ENCODE data around the gene FNDC8.
"Not testable (repeated sequence)": the region's sequence is repeated elsewhere in the genome, so short reads cannot be mapped to it uniquely, and the experiment has no call there.

DNA sequence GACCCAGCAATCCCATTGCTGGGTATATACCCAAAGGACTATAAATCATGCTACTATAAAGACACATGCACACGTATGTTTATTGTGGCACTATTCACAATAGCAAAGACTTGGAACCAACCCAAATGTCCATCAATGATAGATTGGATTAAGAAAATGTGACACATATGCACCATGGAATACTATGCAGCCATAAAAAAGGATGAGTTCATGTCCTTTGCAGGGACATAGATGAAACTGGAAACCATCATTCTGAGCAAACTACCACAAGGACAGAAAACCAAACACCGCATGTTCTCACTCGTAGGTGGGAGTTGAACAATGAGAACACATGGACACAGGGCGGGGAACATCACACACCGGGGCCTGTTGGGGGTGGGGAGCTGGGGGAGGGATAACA lies 58.0 kb downstream of the FNDC8 start:
- TF ChIP-seq, protein P1, sequence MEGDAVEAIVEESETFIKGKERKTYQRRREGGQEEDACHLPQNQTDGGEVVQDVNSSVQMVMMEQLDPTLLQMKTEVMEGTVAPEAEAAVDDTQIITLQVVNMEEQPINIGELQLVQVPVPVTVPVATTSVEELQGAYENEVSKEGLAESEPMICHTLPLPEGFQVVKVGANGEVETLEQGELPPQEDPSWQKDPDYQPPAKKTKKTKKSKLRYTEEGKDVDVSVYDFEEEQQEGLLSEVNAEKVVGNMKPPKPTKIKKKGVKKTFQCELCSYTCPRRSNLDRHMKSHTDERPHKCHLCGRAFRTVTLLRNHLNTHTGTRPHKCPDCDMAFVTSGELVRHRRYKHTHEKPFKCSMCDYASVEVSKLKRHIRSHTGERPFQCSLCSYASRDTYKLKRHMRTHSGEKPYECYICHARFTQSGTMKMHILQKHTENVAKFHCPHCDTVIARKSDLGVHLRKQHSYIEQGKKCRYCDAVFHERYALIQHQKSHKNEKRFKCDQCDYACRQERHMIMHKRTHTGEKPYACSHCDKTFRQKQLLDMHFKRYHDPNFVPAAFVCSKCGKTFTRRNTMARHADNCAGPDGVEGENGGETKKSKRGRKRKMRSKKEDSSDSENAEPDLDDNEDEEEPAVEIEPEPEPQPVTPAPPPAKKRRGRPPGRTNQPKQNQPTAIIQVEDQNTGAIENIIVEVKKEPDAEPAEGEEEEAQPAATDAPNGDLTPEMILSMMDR (conservative IDR thresholded peaks at IDR 0.05; ENCODE audit: low read depth, low read length), result not testable (repeated sequence)
- not testable (repeated sequence) for TF ChIP-seq EZH2 (IDR thresholded peaks at IDR 0.05; ENCODE audit: borderline replicate concordance, low read depth, low read length, poor library complexity, severe bottlenecking)
